Stimulated activated CD4-positive, alpha-beta T cell treated with anti-CD3 and anti-CD28 coated beads, Interleukin-1b, Interleukin-23, amount 100 ng/mL, for 1 hour (primary cell): ENCODE measurements around the gene E4F1.
"Not testable (repeated sequence)": the region's sequence is repeated elsewhere in the genome, so short reads cannot be mapped to it uniquely, and the experiment has no call there.

Experiments
- DNase-seq, 2 donors: peaks; one replicate each; pipeline ENCODE4 v3.0.0-alpha.2; 2020; ENCODE audit warnings: low read depth in 2 of 2

The E4F1 gene

DNA sequence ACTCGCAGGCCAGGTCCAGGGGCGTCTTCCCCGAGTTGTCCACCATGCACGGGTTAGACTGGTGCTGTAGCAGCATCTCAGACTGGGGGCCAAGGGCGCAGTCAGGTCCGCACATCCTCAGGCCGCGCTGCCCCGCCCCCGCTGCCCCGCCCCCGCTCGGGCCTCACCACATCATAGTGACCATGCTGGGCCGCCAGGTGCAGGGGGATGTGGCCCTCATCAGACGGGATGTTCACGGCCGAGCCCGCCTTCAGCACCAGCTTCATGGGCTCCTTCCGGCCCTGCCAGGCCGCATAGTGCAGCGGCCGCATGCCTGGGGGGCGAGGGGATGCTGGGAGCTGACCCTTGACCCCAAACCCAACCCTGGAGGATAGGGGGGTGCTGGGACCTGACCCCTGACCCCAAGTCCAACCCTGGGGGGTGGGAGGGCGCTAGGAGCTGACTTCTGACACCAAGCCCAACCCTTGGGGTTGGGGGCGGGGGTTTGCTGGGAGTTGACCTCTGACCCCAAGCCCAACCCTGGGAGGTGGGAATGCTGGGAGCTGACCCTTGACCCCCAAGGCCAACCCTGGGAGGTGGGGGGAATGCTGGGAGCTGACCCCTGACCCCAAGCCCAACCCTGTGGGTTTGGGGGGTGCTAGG lies 34.0 kb upstream of the E4F1 start:
- no peak for DNase-seq

DNA sequence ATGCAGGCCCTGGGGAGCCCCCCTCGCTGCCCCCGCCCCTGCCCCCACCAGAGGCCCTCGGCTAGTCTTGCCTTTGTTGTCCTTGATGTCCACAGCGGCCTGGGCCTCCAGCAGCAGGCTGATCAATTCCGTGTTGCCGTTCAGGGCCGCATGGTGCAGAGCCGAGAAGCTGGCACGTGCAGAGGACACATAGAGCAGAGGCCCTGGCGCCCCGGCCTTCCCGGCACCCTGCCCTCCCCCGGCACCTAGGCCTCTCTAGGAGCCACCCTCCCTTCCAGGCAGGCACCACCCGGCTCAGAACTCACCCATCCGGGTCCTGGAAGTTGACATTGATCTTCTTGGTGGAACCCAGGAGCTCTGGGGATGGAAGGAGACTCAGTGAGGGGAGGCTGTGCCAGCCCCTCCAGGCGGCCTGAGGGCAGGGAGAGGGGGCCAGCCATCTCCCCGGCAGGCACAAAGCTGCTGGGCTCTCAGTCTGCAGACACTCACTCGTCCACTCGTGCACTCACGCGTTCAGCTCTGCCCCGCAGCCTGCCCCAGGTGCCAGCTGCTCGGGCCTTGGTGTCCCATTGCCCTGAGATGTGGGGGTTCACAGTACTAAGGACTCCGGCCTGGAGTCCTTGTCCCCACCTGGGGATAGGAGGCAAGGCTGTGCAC lies 33.3 kb upstream of the E4F1 start:
- DNase-seq, result no peak

DNA sequence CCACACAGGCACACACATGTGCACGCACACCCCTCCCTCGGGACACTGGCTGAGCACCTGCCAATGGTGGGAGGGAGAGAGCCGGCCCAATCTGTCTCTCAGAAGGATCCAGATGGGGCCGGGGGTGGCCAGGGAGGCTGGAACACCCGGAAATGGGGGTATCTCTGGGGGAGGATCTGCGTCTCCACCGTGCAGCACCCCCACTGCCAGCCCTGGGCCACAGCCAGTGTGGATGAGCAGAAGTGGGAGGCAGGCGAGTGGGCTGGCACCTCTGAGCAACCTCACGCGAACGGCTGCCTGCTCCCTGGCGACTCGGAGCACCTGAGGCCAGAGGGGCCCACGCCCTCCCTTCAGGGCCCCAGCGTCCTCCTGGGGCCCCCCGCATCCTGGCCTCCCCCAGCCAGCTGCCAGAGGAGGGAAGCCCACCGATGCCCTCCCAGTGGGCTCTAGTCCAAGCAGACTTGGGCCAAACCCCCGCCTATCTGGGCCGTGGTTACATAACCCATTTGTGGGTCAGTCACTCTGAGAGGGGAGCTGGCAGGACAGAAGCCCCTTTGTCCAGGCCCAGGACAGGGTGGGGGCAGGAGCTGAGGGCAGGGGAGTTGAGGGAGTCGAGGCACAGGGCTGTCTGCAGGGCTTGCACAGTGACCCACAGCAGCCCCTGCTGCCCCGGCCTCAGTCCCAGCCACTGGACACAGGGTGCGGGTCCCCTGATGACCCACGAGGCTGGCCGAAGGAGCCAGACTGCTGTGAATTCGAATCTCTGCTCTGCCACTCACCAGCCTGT lies 32.5 kb upstream of the E4F1 start:
- no peak for DNase-seq

DNA sequence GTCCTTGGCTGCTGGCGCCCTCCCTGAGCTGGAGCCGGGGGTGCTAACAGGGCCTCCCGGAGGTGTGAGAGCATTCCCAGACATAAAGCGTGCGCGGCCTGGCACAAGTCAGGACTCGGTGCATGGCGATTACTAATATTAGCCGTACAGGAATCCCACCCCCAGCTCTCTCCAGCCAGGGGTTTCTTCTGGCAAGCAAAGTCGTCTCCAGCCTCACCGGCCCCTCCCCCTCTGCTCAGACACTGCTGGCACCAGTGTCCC lies 32.0 kb upstream of the E4F1 start:
- DNase-seq, result no peak

DNA sequence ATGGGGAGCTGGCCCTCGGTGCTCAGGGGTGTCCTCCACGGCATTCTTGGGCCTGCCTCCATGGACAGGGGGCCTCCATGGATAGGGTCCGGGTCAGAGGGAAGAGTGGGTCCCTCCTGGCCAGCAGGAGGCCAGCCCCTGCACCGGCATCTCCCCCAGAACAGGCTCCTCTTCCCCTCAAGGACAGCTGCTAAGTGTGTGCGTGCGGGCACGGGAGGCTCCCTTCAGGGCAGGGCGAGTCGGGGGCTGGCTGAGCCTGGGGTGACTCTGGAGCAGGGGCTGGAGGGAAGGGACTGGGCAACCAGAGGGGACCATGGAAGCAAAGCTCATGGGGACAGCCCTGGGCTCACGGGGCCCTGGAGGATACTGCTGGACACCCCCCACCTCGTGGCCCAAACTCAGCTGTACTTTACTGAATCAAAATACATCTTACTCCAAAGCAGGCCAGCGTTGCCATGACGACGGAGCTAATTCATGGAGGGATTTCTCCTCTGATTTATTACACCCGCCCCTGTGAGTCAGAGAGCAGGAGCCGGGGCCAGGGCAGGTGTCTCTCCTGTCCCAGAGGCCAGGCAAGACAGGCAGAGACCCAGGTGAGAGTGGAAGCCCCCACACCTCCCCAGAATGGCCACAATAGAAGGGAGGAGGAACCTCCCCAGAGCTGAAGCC lies 29.1 kb upstream of the E4F1 start:
- DNase-seq, result no peak

DNA sequence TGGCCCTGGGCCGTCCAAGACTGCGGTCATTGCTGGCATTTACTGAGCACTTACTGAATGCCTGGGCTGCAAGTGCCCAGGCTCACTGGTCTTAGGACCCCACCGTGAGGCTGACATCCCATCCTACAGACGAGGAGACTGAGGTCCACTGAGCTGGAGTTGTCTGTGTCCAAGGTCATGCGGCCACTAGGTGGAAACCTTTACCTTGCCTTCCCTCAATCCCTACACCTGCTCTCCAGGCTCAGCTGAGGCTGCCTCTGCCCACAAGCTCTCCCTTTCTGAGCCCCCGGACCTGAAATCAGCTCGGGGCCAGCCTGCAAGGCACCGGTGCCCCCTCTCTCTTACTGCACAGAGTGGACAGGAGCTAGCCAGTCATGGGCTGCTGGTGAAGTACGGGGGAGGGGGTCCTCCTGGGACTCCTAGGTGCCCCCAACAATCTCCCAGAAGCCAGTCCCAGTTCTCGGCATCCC lies 28.5 kb upstream of the E4F1 start:
- no peak for DNase-seq

DNA sequence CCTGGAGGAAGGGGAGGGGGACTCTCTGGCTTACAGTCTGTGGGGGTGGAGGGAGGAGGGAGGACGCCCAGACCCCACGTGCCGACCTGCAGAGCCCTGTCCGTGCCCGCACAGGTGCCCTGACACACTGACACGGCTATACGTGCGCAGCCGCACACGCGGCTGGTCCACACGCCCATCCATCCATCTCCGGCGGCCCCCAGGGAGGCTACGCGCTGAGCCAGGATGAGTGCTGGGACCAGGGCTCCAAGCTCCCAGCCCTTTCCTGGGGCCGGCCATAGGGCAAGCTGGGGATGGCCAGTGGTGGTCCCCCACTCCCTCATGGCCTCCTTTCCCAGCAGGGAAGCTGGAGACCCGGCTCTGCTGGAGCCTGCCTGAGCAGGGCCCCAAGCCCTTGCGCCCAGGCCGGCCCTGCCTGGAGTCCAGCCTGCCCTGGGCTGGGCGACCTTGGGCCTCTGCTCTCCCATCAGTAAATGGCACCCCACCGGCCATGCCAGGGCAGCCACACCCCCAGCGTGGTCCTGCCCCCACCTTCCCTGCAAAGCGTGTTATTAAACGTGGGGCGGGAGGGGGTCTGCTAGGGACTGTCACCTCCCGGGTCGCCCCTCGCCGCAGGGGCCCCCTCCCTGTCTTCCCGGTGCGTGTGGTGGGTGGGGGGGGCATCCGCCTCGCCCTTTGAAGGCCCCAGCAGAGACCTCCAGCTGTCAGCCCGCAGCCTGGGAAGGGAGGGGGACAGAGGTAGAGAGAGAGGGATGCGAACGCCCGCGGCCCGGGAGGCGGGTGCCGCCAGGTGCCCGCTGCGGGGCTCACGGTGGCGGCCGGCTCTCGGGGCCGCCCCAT lies 27.8 kb upstream of the E4F1 start:
- no peak for DNase-seq

DNA sequence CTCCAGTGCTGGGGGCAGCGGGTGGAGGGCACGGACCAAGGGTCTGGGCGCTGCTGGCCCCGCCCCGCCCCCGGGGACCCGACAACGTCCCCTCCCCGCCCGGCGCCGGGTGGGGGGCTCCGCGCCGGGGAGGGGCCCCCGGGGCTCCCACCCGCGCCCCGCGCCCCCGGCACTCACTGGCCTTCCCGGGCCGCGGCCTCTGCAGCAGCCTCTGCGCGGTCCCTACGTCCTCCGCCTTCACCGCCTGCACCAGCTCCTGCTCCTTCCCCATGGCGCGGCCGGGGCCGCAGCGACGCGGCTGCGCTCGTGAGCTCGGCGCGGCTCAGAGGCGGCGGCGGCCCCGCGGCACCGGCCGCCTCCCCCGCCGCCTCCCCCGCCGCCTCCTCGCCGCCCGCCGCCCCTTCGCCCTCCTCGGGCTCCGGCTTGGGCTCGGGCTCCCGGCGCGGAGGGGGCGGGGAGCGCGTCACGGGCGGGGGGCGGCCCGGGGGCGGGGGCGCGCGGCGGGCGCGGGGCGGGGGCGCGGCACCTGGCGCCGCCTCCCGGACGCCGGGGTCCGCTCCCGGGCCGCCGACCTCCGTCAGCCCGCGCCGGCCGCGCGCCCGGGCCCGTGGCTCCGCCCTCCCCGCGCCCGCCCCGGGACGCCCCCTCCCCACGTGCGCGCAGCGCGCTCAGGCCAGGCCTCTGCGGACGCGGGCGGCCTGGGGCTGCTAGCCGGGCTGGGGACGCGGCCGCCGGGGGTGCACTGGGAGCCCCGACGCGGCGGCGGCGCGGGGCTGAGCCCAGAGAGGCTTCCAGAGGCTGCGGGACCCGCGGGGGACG lies 27.0 kb upstream of the E4F1 start, which contains the start of gene CASKIN1:
Gene CASKIN1 (minus strand): TSS at position 444 of the 819 bp plus-strand sequence. CDS start 173 bp downstream, at position 271.
- no peak for DNase-seq

DNA sequence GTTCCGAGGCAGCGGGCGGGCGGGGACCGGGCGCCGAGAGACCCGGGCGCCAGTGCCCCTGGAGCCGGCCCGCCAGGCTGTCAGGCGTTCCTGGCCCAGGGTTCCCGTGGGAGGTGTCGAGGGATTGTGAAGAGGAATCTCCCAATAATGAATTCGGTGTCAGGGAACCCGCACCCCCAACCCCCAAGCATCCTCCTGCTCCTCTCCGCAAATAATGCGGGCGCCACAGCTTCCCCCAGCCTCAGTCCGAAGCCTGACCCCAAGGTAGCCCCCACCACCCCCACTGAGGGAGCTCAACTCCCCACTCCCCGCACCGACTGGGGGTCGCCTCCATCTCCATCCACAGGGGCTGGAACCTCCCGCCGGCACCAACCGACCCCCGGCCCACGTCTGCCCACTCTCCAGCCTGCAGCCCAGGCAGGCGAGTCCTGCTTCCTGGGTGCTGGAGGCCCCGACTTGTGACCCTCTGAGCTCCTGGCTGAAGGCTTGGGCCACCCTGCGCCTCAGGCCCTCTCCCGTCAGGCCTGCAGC lies 26.3 kb upstream of the E4F1 start:
- no peak for DNase-seq

DNA sequence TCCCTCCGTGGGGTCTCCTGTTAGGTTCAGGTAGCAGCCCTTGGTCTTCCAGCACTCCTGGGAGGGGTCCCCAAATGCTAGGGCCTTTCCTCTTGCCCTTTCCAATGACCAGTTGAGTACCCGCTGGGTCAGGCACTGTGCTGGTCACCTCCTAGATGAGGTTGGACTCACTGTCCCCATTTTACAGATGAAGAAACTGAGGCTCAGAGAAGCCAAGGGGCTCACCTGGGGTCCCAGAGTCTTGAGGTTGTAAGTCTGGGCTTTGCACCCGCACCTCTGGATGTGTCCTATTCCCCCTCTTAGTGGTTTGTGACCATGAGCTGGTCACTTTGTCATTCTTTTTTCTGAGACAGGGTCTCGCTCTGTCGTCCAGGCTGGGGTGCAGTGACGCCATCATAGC lies 25.6 kb upstream of the E4F1 start:
- no peak for DNase-seq

DNA sequence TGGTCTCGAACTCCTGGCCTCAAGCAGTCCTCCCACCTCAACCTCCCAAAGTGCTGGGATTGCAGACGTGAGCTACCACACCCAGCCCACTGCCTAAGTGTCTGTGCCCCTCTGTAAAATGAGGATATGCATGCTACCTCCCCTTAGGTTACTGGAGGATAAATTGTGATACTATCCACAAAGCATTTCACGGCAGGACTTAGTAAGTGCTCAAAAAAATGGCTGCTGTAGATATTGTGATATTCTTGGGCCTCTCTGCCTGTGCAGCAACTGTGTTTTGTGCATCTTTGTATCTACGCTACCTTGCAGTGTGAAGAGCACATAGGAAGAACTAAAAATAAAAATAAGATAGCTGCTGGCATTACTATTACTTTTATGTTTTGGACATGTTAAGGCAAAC lies 25.1 kb upstream of the E4F1 start:
- DNase-seq, result no peak

DNA sequence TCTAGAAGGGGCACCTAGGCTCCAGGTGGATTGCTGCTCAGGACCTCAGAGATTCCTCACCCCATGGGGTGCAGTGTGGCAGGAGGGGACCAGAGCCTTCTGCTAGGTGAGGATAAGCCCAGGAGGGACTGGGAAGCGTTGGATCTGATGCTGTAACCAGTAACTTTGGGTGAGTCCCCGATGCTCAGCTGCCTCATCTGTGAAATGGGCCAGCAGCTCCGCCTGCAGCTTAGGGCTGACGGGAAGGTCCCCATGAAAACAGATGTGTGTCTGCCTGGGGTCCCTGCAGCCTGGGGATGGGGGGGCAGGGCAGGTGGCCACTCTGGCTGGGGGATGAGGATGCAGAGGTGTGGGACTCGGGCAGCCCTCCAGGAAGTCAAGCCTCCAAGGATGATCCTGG lies 24.3 kb upstream of the E4F1 start:
- no peak for DNase-seq

DNA sequence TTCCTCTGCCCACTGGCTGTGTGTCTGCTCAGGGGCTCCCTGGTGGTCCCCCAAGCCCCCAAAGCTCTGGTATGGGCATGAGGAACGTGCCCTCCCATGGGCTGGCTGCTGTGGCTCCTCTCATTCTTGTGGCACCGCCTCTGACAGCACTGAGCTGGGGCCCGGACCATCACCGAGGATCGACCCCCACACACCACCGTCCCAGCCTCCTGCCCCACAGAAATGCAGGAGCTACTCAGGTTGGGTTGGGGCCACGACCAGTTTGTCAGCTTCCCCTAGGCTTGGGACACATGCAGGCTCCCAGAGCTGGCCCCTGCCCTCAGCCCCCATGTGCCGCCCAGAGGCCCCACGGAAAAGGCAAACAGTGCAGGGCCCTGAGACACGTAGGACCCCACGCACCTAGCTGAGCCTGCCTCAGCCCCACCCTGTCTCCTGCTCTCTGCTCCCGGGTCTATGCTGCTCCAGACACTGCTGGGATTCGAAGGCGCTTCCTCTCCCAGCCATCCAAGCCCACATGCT lies 23.7 kb upstream of the E4F1 start:
- DNase-seq, result no peak

DNA sequence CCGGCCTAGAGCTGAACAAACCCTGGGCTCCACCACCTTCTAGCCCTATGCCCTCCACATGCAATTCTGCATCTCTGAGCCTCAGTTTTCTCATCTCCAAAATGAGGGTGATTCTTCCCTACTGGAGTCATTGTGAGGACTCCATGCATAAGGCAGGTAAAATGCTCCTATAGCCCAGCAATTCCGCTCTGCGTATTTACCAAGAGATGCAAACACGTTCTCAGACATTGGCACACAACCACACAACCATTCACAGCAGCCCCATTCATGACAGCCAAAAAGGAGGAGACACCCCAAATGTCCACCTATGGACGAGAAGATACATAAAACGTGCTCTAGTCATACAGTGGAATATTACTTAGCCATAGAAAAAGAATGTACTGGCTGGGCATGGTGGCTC lies 23.1 kb upstream of the E4F1 start:
- DNase-seq, result no peak

DNA sequence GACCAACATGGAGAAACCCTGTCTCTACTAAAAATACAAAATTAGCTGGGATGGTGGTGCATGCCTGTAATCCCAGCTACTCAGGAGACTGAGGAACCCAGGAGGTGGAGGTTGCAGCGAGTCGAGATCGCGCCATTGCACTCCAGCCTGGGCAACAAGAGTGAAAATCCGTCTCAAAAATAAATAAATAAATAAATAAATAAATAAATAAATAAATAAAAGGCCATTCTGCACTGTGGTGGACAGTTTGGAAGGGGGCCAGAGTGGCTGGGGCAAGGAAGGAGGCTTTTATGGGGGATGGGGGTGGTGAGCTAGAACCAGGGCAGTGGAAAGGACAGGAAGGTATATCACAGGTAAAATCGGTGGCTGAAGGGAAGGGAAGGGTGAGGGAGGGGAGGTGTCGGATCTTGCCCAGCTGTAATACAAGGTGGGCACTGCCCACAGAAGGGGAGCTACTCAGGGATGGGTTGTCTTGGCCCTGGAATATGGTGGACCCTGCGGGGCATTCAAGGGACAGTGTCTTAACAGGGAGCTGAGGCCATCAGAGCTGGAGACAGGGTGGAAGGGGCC lies 20.2 kb upstream of the E4F1 start:
- not testable (repeated sequence) for DNase-seq

DNA sequence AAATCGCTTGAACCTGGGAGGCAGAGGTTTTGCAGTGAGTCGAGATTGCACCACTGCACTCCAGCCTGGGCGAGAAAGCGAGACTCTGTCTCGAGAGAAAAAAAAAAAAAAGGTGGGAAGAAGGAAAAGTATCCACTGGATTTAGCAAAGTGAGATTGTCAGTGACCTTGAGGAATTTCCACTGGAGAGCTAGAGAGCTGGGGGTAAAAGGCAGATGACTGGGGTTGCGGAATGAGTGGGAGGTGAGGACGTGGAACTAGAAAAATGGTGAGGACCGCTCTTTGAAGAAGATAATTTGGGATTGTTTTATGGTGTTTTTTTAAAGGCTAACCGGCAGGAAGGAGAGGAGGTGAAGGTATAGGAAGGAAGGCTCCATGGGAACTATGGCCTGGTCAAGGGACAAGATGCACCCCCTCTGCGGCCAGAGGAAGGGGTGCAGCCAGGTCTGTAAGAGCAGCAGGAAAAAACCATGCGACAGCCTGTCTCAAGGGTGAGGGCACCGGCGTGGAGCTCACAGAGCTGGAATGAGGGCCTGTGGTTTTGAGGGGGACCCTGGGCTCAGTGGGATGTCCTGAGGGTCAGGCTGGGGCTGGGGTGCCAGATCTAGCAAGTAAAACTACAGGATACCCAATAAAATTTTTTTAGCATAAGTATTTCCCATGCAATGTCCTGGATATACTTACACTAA lies 18.8 kb upstream of the E4F1 start:
- DNase-seq, result no peak

DNA sequence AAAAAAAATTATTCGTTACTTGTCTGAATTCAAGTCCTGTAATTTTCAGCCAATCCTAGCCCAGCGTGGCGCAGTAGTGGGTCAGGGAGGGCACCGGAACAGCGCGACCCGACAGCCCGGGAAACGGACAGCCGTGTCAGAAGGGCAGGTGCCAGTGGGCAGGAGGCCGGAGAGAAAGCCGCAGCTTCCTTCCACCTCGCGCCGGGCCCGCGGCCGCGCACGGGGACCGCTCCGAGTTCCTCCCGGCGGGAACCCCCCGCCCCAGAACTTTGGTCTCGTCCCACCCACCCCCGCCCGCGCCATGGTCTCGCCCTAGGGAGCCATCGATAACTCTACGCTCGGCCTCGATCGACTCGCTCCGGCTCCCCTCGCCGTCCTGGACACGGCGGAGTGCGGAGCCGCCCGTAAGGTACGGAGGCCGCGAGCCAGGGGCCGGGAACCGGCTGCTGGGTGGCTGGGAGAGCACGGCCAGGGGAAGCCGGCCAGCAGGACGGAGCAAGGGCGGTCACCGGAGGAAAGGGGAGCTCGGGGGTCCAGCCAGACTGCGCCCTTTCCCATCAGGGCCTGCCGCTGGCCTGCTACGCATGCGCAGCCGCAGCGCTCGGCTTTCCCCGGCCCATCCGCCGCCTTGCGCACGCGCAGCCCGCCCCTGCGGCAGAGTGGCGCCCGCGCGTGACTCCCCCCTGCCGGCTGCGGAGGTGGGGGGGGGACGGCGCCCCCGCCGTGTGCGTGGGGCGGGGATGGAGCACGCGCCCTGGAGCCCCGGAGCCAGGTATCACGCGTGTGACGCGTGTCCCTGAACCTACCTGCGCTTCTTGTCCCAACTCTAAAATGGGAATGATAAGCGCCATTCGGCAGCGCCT lies 18.1 kb upstream of the E4F1 start, which contains the start of gene MLST8:
Gene MLST8 (plus strand): TSS at position 351 of the 863 bp plus-strand sequence. CDS start 632 bp downstream, outside the sequence.
- peak; percentile 80 to 87 for DNase-seq

DNA sequence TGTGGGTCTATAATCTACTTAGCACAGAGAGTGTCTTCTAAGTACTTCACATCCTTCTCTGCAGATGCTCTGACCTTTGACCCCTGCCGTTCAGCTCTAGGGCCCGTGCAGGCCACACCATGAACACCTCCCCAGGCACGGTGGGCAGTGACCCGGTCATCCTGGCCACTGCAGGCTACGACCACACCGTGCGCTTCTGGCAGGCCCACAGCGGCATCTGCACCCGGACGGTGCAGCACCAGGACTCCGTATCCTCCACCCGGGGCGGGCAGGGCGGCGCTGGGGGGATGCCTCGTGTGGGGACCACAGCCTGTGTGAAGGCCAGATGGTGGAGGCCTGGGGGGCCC lies 17.5 kb upstream of the E4F1 start:
- no peak for DNase-seq
